22Rv1 (cell line): ENCODE results near the gene PIK3C3.

Experiments
- H3K27ac ChIP-seq: fragments of 450-650 bp; 2 replicates; pipeline ENCODE4 v1.5.1; 2017
- ZFX ChIP-seq: fragments of 450-650 bp; IDR thresholded peaks from 2 replicates; pipeline ENCODE4 v1.6.1; 2017; ENCODE audit warnings: antibody characterized with exemption, borderline replicate concordance
- TF ChIP-seq, protein P1 (sequence below): fragments of 450-650 bp; IDR thresholded peaks from 2 replicates; pipeline ENCODE4 v1.5.1; 2017; ENCODE audit warnings: mild to moderate bottlenecking

Gene PIK3C3

DNA sequence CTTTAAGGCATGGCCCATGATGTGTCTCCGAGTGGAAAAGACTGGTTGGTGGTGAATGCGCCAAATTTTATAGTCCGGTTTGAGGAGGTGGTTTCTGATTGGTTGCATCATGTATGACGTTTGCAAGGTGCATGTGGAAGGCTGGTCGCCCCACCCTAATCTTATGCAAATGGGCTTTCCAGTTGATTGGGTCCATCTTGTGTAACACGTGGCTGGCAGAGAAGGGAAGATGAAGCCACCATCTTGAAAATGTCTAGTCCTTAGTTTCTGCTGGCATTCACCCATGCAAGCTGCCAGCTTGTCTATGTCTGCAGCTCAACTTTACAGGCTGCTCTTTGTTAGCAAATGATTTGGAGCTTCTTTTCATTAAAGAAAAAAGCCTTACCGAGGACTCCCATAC is 132.2 kb downstream of the PIK3C3 start:
- TF ChIP-seq, protein P1, sequence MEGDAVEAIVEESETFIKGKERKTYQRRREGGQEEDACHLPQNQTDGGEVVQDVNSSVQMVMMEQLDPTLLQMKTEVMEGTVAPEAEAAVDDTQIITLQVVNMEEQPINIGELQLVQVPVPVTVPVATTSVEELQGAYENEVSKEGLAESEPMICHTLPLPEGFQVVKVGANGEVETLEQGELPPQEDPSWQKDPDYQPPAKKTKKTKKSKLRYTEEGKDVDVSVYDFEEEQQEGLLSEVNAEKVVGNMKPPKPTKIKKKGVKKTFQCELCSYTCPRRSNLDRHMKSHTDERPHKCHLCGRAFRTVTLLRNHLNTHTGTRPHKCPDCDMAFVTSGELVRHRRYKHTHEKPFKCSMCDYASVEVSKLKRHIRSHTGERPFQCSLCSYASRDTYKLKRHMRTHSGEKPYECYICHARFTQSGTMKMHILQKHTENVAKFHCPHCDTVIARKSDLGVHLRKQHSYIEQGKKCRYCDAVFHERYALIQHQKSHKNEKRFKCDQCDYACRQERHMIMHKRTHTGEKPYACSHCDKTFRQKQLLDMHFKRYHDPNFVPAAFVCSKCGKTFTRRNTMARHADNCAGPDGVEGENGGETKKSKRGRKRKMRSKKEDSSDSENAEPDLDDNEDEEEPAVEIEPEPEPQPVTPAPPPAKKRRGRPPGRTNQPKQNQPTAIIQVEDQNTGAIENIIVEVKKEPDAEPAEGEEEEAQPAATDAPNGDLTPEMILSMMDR = no peak
- no peak for TF ChIP-seq ZFX
- H3K27ac ChIP-seq = no peak overlapping the region

DNA sequence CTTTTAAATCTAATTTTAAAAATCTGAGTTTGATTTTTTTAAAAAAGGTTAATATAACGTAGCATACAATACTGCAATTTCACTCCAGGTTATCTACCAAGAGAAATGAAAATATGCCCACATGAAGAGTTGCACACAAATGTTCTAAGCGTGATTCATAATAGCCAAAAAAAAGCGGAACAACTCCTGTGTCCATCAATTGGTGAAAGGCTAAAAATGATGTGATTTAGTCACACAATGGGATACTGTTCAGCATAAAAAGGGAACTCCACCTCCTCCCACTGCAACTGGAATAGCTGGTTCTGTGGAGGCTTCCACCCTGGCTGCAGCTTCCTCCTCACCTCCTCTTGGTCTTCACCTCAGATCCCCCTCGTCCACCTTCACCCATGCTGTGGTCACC is 132.8 kb downstream of the PIK3C3 start:
- H3K27ac ChIP-seq = no peak overlapping the region
- TF ChIP-seq ZFX = no peak
- TF ChIP-seq, protein P1 = no peak

DNA sequence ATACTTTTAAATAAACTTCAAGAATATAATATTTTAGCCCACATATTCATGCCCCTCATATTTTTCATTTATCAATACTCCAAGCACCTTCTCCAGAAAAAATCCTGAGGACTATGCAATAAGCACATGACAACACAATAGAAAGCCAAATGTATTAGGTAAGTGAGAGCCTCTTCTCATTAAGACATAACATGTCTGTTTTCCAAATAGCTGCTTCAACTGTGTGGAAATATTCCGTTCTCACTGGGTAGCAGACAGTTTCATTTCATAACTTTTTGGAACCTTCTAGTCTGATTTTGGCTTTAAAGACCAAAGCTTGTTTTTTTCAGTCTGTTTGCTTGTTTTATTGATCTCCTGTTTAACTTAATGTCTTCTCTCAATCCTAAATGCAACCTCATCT is 137.8 kb downstream of the PIK3C3 start:
- TF ChIP-seq ZFX = no peak
- TF ChIP-seq, protein P1 = no peak

DNA sequence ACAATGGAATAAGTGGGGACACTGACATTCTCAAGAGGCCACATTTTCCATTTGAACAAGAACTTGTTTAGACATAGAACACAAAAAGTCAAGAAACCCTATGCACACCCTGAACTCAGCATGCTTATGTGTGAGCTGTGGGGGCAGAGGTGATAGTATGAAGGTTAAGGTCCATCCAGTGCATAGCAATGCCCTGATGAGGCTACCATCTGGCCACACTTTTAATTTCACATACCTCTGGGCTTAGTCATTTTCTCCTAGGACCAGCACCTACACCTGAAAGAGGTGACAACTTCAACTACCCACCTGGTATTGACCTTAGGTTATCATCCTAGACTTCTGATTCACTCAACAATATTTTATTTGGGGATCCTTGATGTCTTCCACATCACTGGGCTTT is 139.8 kb downstream of the PIK3C3 start:
- TF ChIP-seq, protein P1 = no peak
- TF ChIP-seq ZFX = no peak
- no peak overlapping the region for H3K27ac ChIP-seq

More for the DNA sequence above, 137.8 kb downstream of the PIK3C3 start:
- no peak overlapping the region for H3K27ac ChIP-seq

DNA sequence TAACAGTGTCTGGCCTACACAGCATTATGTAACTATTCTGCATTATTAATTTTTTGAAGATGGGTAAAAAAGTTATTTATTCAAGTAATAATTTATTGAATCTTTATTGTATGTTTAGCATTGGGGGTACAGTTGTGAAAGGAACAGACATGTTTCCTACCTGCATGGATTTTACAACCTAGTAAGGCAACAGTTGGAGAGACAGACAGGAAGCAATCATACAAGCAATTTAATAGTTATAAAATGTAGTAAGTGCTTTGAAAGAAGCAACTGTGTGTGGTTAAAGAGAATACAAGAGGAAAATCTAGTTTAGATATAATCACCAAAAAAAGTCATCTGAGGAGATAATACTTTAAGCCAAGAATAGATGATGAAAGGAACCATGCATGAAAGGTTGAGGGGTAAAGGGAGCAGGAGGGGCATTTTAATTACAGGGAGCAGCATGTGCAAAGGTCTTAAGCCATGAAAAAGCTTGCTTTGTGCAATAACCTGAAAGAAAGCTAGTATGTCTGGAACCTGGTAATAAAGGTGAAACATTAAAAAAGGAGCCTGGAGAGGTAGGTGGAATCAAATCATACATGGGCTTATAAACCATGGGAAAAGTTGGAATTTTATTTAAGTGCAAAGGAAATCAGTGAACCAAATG is 140.8 kb downstream of the PIK3C3 start:
- TF ChIP-seq, protein P1 = no peak
- TF ChIP-seq ZFX = no peak
- no peak overlapping the region for H3K27ac ChIP-seq

DNA sequence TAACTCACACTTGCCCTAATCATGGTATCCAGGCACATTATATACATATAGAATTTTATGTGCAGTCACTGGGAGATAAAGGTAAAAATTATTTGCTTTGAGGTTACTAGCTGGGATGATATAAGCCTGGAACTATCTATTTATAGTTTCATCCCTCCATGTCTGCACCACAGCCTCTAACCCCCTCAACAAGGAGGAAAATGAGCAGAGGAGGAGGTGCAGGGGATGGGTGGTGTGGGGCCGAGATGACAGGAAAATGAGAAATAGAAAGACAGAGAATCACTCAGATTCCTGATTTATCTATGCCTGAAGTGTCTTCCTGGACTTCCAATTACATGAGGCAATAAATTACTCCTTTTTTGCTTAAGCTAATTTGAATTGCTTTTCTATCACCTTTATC is 145.2 kb downstream of the PIK3C3 start:
- no peak overlapping the region for H3K27ac ChIP-seq
- TF ChIP-seq, protein P1 = no peak
- TF ChIP-seq ZFX = no peak

DNA sequence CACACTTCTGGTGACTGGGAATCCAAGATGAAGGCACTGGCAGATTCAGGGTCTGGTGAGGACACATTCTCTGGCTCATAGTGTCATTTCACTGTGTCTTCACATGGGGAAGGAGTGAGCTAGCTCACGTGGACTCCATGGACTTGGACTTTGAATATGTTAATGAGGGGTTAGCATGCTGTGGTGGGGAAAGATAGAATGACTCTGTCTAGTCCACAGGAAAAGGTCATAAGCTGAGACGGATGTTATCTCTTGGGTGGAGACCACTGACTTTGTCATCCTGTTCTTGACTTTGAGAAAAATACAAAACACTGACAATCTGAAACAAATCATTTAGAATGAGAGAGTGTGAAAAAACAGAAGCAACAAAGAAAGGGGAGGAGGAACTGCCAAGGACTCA is 145.9 kb downstream of the PIK3C3 start:
- H3K27ac ChIP-seq = no peak overlapping the region
- TF ChIP-seq, protein P1 = no peak
- TF ChIP-seq ZFX = no peak
